ENCODE measurements around the gene ATF6.

Gene ATF6

GRCh38 chr1:161966067-161966466 lies 199.9 kb downstream of the ATF6 start:
- no peak for DNase-seq (ENCODE audit: low read depth)

GRCh38 chr1:161970036-161970435 lies 203.9 kb downstream of the ATF6 start:
- no peak for DNase-seq (ENCODE audit: low read depth)

- DNase-seq (ENCODE audit: low read depth), result no peak
Observed at GRCh38 chr1:161970633-161971032, 204.5 kb downstream of the ATF6 start.

GRCh38 chr1:161972828-161973227 lies 206.7 kb downstream of the ATF6 start:
- no peak for DNase-seq (ENCODE audit: low read depth)

GRCh38 chr1:161973924-161974845 lies 208.1 kb downstream of the ATF6 start:
- DNase-seq (ENCODE audit: low read depth), result no peak

GRCh38 chr1:161978011-161978790 lies 212.1 kb downstream of the ATF6 start:
- no peak for DNase-seq (ENCODE audit: low read depth)

- no peak for DNase-seq (ENCODE audit: low read depth)
Observed at GRCh38 chr1:161981126-161981525, 215.0 kb downstream of the ATF6 start.

- no peak for DNase-seq (ENCODE audit: low read depth)
Observed at GRCh38 chr1:161981735-161982506, 215.8 kb downstream of the ATF6 start.

GRCh38 chr1:161982507-161982895 lies 216.4 kb downstream of the ATF6 start:
- DNase-seq (ENCODE audit: low read depth), result no peak

GRCh38 chr1:161982917-161983316 lies 216.8 kb downstream of the ATF6 start:
- DNase-seq (ENCODE audit: low read depth), result no peak

- DNase-seq (ENCODE audit: low read depth), result no peak
Observed at GRCh38 chr1:161983725-161984124, 217.6 kb downstream of the ATF6 start.

- DNase-seq (ENCODE audit: low read depth), result no peak
Observed at GRCh38 chr1:161985301-161985822, 219.2 kb downstream of the ATF6 start.

- DNase-seq (ENCODE audit: low read depth), result no peak
Observed at GRCh38 chr1:161986328-161986727, 220.2 kb downstream of the ATF6 start.

- no peak for DNase-seq (ENCODE audit: low read depth)
Observed at GRCh38 chr1:161987303-161987702, 221.2 kb downstream of the ATF6 start.

- DNase-seq (ENCODE audit: low read depth), result no peak
Observed at GRCh38 chr1:161987872-161988271, 221.8 kb downstream of the ATF6 start.

- no peak for DNase-seq (ENCODE audit: low read depth)
Observed at GRCh38 chr1:161988413-161988812, 222.3 kb downstream of the ATF6 start.

GRCh38 chr1:161989108-161989507 lies 223.0 kb downstream of the ATF6 start:
- DNase-seq (ENCODE audit: low read depth), result no peak

GRCh38 chr1:161989786-161990185 lies 223.7 kb downstream of the ATF6 start:
- no peak for DNase-seq (ENCODE audit: low read depth)

- no peak for DNase-seq (ENCODE audit: low read depth)
Observed at GRCh38 chr1:161993576-161993975, 227.5 kb downstream of the ATF6 start.

GRCh38 chr1:161994175-161994668 lies 228.1 kb downstream of the ATF6 start:
- DNase-seq (ENCODE audit: low read depth), result no peak

- no peak for DNase-seq (ENCODE audit: low read depth)
Observed at GRCh38 chr1:161997152-161997551, 231.0 kb downstream of the ATF6 start.

GRCh38 chr1:161998811-161999210 lies 232.7 kb downstream of the ATF6 start:
- DNase-seq (ENCODE audit: low read depth), result no peak

Data from activated T-cell treated with anti-CD3 and anti-CD28 coated beads for 1 hour (primary cell).